GDM1 (cell line): ENCODE data around the gene TRAPPC14.
"Not testable (repeated sequence)": the region's sequence is repeated elsewhere in the genome, so short reads cannot be mapped to it uniquely, and the experiment has no call there.

Source experiments
- DNase-seq: peaks from one replicate; lab custom pipeline; 2025; lab: John Stamatoyannopoulos, UW

TRAPPC14 gene

GRCh38 chr7:100158229-100159098 is at the start of gene TRAPPC14:
TSS of gene TRAPPC14 (minus strand) at chr7:100158723. CDS start at chr7:100158499, 224 bp downstream.
- DNase-seq: peak; percentile 76

- no peak for DNase-seq
These were observed 45.9 kb upstream of the TRAPPC14 start for GRCh38 chr7:100204454-100204853.

GRCh38 chr7:100200693-100201092 is 42.2 kb upstream of the TRAPPC14 start:
- no peak for DNase-seq

GRCh38 chr7:100198266-100198665 is 39.7 kb upstream of the TRAPPC14 start:
- DNase-seq: no peak

GRCh38 chr7:100195901-100196322 is 37.4 kb upstream of the TRAPPC14 start:
- not testable (repeated sequence) for DNase-seq

- DNase-seq: no peak
These were observed 36.7 kb upstream of the TRAPPC14 start for GRCh38 chr7:100195222-100195621.

- DNase-seq: no peak
These were observed 34.4 kb upstream of the TRAPPC14 start for GRCh38 chr7:100192969-100193368.

- DNase-seq: not testable (repeated sequence)
These were observed 33.8 kb upstream of the TRAPPC14 start for GRCh38 chr7:100192281-100192862.

- no peak for DNase-seq
These were observed 33.3 kb upstream of the TRAPPC14 start for GRCh38 chr7:100191775-100192174.

GRCh38 chr7:100190048-100190711 is 31.7 kb upstream of the TRAPPC14 start:
- DNase-seq: no peak

- DNase-seq: no peak
These were observed 30.5 kb upstream of the TRAPPC14 start for GRCh38 chr7:100189061-100189460.

- DNase-seq: no peak
These were observed 27.2 kb upstream of the TRAPPC14 start for GRCh38 chr7:100185726-100186125.

- not testable (repeated sequence) for DNase-seq
These were observed 24.6 kb upstream of the TRAPPC14 start for GRCh38 chr7:100183090-100183489.

- DNase-seq: not testable (repeated sequence)
These were observed 24.1 kb upstream of the TRAPPC14 start for GRCh38 chr7:100182616-100183015.

- DNase-seq: not testable (repeated sequence)
These were observed 21.6 kb upstream of the TRAPPC14 start for GRCh38 chr7:100180084-100180483.

- DNase-seq: peak; percentile 93
These were observed 18.8 kb upstream of the TRAPPC14 start, which contains the start of the genes GPC2 and STAG3 for GRCh38 chr7:100177045-100178001. TSS of gene GPC2 (minus strand) at chr7:100177381. CDS start at chr7:100177199, 182 bp downstream. TSS of gene STAG3 (plus strand) at chr7:100177918. CDS start at chr7:100180557, 2,639 bp downstream.

- no peak for DNase-seq
These were observed 17.8 kb upstream of the TRAPPC14 start for GRCh38 chr7:100176096-100177044.

- DNase-seq: no peak
These were observed 16.9 kb upstream of the TRAPPC14 start for GRCh38 chr7:100175296-100175935.

- no peak for DNase-seq
These were observed 16.1 kb upstream of the TRAPPC14 start for GRCh38 chr7:100174582-100174981.
